Retinal pigment epithelial cell (primary cell): ENCODE data around the gene OR2C1.

Source experiments
- DNase-seq: peaks from one replicate; pipeline ENCODE4 v3.0.0-alpha.2; 2010; ENCODE audit warnings: low read depth
- H3K4me3 ChIP-seq: 2 replicates; pipeline ENCODE4 v1.5.1; 2011; ENCODE audit warnings: mild to moderate bottlenecking, low read length, control low read depth, moderate library complexity
- CTCF ChIP-seq: conservative IDR thresholded peaks from 2 replicates; pipeline ENCODE4 v1.5.1; 2011; ENCODE audit warnings: low read depth, low read length, control low read depth, inconsistent platforms

OR2C1 gene

GRCh38 chr16:3388325-3388724 is 32.6 kb downstream of the OR2C1 start:
- no peak overlapping the region for H3K4me3 ChIP-seq
- no peak for TF ChIP-seq CTCF
- no peak for DNase-seq

- DNase-seq, result no peak
- no peak for TF ChIP-seq CTCF
These were observed 34.1 kb downstream of the OR2C1 start for GRCh38 chr16:3389663-3390338.

GRCh38 chr16:3400446-3400778 is 44.7 kb downstream of the OR2C1 start:
- no peak for DNase-seq
- peak overlapping the region; percentile 92 for H3K4me3 ChIP-seq
- no peak for TF ChIP-seq CTCF

More at GRCh38 chr16:3389663-3390338, 34.1 kb downstream of the OR2C1 start:
- no peak overlapping the region for H3K4me3 ChIP-seq

- peak within 1 kb of the TSS; percentile 92 for H3K4me3 ChIP-seq
- no peak for TF ChIP-seq CTCF
- peak; percentile 98 for DNase-seq
These were observed 45.3 kb downstream of the OR2C1 start, which contains the start of the genes ZNF174 and ZSCAN32 for GRCh38 chr16:3400779-3401688. ZNF174 (plus strand) TSS chr16:3401215; CDS start chr16:3402005, 790 bp downstream. ZSCAN32 (minus strand) TSS chr16:3401004; CDS start chr16:3397557, 3,447 bp downstream.

- H3K4me3 ChIP-seq, result peak overlapping the region; percentile 92
- DNase-seq, result no peak
- no peak for TF ChIP-seq CTCF
These were observed 46.2 kb downstream of the OR2C1 start for GRCh38 chr16:3401719-3402397.
